HG03442 (cell line): Measurements from ENCODE around the gene TATDN2.

Experiments
- ATAC-seq: cut with Tn5 transposase; IDR thresholded peaks from one replicate; pipeline ENCODE4 v1.9.1; 2021; ENCODE audit warnings: mild to moderate bottlenecking, moderate library complexity; ENCODE audit not compliant: unreplicated experiment

TATDN2 gene

DNA sequence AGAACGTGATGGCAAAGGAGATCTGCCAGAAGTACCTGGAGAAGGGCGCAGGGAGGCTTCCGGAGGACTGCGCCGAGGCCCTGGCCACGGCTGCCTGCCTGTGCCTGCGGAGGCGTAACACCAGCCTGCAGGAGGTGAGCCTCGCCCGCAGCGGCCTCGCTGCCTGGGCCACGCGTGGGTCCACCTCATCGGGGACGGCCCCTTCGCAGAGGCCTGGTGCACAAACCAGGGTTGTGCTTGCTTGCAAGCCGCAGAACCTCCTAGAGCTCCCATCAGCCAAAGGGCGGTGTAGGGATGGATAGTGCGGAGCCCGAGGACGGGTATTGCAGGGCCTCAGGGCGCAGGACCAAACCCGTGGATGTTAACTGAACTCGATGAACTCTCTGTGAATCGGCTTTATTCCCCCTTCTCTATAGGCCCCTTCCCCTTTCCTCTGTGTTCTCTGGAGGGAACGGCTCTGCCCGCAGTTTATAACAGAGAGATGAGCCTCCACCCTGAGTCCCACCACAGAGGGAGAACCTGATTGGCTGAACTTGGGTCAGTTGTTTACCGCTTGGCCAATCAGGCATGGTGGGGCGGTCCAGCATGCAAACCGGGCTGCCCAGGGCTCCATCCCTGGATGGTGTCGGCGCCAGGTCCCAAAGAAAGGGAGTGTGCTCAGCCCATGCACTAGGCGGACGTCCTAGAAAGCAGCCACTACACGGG is 13.6 kb upstream of the TATDN2 start:
- ATAC-seq, result no peak

DNA sequence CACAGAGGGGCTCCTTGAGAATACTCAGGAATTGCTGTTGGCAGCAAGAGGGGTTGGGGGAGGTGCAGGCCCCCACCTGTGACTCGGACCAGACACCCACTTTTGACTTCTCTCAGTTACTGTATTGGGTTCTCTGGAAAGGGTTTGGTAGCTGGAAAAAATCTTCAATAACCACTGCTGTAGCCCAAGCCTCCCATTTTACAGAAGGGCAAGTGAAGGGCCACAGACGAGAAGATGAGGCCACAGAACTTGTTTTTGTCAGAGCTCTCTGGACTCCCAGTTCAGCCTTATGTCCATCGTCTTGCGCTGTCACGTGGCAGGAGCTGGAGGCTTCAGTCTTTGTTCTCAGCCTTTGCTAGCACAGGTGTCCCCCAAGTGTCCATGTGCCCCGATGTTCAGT is 12.7 kb upstream of the TATDN2 start:
- ATAC-seq, result no peak

DNA sequence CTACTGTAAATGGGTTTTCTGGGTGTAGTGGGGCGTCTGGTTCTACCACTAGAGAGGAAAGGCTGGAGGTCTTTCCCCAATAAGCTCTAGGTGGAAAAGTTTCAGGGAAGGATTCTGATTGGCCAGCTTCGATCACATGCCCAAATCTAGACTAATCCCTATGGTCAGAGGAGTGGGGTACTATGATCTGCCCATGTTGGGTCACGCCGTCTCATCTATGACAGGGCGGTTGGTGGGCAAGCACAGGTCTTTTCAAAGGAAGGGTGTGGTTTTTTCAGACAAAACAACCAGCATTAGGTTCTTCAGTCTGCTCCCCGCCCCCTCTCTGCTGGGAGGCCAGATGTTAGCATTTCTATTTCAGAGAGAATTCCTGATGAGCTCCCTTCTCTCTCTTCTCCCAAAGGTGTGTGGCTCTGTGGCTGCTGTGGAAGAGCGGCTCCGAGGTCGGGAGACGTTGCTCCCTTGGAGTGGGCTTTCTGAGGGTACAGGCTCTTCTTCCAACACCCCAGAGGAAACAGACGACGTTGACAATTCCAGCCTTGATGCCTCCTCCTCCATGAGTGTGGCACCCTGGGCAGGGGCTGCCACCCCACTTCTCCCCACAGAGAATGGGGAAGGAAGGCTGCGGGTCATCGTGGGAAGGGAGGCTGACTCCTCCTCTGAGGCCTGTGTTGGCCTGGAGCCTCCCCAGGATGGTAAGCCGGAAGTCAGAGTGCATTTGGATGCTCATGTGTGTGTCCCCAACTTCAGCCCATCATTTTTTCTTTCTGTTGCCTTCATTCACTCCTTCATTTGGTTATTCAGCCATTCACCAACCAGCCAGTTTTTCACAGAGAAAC is 9.7 kb upstream of the TATDN2 start:
- no peak for ATAC-seq

DNA sequence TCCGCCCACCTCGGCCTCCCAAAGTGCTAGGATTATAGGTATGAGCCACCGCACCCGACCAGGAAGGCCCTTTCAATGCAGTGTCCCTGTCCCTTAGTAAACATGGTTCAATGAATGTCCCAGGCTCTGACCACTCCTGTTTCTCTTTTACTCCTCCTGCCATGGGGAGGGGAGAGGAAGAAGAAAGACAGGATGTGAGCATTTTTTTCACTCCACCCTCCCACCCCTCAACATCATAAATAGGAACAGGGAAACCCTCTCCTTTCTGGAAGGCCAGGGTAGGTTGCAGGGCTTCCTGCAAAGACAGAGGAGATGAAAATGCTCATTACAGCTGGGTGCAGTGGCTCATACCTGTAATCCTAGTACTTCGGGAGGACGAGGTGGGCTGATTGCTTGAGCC is 7.5 kb upstream of the TATDN2 start:
- no peak for ATAC-seq

DNA sequence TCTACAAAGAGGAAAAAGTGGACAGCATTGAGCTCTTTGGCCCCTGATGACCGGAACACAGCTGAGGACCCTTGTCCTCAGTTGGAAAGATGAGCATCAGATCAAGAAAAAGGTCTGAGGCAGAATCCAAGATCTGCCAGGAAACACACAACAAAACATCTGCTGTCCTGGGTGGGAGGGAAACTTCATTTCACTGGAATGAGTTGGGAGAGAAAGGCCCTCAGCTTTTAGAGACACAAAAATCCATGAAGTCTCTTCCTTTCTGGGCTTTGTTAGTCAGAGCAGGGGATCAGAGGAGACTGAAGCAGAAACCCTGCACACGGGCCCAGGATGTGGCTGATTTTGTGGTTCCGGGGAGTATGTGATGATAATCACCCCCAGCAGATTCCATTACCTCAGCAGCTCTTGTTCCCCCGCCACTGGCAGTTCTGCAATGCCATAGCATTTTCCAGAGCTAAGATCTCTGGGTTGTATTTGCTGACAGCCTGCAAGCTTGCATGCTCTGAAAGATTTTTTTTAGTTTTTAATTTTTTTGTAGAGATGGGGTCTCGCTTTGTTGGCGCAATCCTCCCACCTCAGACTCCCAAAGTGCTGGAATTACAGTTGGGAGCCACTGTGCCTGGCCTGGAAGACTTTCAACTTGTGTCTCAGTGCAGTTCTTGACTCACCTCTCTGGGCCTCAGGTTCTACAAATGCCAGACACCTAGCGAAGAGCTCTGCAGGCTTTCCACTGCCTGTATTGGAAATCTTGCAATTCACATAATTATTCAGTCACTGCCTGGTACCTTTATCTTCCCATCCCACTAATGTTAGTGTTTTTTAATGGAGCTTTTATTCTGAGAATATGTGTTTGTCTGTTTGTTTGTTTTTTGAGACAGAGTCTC is 5.8 kb upstream of the TATDN2 start:
- no peak for ATAC-seq

DNA sequence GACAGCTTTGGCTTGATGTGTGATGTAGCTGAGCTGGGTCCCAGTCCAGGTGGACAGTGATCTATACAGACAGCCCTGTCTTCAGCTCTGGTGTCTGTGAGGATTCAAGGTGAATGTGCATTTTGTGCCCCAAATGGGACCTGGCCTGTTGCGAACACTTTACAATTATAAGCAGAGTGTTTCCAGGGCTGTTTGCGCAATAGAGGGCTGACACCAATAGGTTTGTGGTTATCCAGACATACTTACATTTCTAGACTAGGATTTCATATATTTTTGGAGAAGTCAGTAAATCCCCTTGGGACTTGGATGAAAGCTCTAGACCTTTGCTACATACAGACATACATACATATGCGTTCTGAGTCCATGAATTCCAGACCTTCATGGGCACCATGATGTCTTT is 4.2 kb upstream of the TATDN2 start:
- no peak for ATAC-seq

DNA sequence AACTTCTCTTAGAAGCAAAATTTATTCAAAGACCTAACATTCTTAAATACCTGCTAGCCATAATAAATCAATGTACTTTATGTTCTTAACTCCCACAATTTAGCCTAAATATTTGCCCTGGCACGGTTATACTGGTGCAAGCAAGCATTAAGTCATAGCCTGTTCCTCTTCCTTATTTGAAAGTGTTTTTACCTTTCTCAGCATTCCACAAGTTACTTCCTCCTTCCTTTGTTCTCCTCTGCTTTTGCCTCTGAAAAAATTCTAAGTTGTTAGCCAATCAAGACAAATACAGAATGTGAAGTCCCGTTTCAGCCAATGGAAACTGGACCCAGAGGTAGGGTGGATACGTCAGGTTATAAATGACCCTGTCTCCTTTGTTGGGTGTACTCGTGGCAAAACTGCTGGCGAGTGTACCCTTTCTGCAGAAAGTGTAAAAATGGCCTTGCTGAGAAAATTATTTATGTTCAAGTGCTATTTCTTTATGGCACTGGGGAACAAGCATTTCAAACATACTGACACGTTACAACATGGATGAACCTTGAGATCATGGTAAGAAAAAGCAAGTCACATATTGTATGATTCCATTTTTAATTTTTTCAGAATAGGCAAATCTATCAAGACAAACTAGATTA is 3.1 kb upstream of the TATDN2 start:
- no peak for ATAC-seq

DNA sequence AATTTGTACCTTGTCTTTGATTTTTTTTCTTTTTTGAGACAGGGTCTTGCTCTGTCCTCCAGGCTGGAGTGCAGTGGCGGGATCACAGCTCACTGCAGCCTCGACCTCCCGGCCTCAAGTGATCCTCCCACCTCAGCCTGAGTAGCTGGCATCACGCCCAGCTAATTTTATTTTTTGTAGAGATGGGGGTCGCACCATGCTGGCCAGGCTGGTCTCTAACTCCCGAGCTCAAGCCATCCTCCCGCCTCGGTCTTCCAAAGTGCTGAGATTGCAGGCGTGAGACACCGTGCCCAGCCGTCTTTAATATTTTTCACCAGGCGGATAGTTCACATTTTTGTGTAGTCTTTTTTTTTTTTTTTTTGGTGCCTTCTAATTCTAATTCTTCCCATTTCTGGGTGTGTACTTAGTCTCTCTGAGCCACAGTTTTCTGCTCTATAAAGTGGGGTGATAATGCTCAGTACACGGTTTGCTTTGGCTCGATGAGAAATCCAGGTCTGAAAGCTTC is 528 bp upstream of the TATDN2 start:
- ATAC-seq, result no peak

DNA sequence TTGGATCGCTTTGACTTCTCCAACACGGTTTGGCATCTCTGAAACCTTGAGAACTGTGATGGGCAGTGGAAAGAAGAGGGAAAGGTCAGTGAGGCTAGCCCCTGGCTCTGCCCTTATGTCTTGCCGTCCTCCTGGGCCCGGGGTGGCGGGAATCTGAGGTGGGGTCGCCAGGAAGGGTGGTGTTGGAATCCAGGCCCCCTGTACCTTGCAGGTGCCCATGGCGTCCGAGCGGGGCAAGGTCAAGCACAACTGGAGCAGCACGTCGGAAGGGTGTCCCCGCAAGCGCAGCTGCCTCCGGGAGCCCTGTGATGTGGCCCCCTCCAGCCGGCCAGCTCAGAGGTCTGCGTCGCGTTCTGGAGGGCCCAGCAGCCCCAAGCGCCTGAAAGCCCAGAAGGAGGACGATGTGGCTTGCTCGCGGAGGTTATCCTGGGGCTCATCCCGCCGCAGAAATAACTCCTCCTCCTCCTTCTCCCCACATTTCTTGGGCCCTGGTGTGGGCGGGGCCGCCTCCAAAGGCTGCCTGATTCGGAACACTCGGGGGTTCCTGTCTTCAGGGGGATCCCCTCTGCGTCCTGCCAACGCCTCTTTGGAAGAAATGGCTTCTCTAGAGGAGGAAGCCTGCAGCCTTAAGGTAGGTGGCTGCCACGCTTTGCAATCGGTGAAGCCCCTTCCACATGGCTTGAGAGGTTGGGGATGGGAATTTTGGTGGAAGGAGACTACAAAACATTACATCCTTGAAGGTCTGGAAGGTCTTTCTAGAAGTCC is 907 bp downstream of the TATDN2 start:
- ATAC-seq, result no peak

DNA sequence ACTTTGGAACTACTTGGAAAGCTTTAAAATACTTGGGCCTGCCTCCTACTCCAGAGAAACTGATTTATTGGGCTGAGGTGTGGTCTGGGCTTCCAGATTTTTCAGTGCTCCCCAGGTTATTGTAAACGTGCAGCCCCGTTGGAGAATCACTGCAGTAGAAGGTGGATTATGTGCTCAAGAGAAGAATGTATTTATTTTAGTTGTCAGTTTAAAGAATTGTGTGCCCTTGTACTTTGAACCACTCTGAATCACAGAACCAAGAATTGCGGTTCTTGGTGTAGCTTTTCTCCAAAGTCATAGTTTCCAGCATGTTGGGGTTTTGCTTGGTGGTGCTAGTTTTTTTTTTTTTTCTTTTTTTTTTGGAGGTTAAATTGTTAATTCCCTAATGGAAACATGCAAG is 1.6 kb downstream of the TATDN2 start:
- no peak for ATAC-seq

DNA sequence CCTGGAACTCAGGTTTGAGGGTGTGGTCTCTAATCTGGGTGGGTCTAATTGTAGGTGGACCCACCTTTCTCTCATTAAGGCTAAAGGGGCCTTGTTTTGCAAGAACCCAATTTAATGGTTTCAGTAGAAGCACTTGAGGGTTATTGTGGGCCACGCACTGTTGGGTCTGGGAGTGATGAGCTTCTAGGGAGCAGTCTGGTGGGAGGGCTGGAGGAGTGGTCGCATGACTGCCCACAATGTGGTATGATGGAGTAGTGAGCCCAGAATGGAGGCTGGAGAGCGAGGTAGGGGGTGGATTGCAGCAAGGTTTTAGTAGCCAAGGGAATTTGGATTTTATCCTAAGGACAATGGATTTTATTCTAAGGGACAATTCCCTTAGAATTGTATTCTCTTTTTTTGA is 2.7 kb downstream of the TATDN2 start:
- ATAC-seq, result no peak

DNA sequence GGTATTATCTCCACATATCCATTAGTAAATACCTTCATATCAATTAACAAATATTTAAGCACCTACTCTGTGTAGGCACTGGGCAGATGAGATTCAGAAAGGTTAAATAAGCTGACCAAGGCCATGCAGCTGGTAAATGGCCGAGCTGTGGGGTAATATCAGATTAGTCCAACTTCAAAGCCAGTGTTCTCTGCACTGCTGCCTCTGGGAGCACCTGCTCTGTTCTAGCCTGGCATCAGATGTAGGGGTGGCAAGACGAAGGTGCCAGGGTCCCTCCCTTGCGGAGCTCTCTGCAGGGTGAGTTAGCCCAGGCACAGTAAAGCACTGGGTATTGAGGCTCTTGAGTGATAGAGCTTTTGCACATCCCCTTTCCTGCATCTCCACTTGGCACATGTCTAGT is 5.5 kb downstream of the TATDN2 start:
- no peak for ATAC-seq

DNA sequence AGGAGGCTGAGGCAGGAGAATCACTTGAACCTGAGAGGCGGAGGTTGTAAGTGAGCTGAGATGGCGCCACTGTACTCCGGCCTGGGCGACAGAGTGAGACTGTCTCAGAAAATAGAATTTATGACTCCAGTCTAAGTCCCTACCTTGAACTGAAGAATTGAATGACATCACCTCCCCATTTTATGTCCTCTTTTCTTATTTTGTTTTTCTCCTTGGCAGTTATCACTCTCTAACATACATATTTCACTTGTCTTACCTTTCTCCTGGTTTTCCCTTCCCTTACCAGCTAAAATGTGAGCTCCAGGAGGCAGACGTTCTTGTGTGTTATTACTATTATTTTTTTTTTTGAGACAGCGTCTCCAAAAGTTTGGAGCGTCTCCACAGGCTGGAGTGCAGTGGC is 7.6 kb downstream of the TATDN2 start:
- no peak for ATAC-seq

DNA sequence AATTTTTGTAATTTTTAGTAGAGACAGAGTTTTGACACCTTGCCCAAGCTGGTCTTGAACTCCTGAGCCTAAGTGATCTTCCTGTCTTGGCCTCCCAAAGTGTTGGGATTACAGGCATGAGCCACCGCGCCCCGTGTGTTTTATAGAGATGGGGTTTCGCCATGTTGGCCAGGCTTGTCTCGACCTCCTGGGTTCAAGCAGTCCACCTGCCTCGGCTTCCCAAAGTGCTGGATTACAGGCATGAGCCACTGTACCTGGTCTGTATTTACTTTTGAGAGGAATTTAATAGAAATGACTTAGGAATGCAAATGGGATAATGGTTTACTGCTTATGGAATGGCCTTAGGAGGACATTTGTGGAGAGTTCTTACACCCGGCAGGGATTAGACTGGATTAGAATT is 10.8 kb downstream of the TATDN2 start:
- no peak for ATAC-seq

DNA sequence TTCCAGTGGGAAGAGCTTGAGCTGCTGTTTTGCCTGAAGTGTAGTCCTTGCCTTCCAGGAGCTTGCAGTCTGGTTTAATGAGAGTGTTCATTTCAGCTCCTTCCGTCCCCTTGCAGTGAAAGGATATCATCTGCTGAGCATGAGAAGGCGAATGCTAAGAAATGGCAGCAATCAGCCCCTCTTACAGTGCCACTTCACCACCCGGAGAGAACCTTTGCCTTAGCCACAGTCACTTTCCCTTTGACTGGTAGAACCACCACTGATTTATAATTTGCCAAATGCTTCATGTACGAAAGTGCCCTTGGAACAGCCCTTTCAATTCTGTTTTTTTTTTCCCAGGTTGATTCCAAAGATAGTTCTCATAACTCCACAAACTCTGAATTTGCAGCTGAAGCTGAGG is 11.5 kb downstream of the TATDN2 start:
- ATAC-seq, result no peak

DNA sequence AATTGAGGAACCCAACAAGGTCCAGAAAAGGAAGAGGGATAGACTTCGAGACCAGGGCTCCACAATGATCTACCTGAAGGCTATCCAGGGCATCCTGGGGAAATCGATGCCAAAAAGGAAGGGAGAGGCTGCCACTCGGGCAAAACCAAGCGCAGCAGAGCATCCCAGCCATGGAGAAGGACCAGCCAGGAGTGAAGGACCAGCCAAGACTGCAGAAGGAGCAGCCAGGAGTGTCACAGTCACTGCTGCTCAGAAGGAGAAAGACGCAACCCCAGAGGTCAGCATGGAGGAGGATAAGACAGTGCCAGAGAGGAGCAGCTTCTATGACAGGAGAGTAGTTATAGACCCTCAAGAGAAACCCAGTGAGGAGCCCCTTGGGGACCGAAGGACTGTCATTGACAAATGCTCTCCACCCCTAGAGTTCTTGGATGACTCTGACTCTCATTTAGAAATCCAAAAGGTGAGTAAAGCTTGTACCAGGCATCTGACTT is 12.0 kb downstream of the TATDN2 start:
- ATAC-seq, result no peak

DNA sequence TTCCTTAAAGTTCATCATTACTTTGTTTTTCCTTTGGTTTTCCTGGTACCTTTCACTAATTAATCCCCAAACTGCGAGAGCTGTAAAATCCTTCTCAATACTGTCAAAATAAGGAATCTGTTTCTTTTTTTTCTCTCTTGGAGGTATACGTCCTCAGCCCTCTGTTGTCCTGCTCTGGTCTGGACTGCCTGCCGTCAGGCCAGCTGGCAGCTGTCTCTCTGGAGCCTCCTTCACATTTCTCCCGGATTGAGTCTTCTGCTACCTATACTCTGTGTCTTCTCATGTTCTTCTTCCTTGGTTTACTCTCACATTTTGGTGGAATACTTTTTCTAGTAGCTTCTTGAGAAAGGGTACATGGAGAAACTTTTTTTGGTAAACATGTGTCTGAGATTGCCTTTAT is 13.8 kb downstream of the TATDN2 start:
- no peak for ATAC-seq

DNA sequence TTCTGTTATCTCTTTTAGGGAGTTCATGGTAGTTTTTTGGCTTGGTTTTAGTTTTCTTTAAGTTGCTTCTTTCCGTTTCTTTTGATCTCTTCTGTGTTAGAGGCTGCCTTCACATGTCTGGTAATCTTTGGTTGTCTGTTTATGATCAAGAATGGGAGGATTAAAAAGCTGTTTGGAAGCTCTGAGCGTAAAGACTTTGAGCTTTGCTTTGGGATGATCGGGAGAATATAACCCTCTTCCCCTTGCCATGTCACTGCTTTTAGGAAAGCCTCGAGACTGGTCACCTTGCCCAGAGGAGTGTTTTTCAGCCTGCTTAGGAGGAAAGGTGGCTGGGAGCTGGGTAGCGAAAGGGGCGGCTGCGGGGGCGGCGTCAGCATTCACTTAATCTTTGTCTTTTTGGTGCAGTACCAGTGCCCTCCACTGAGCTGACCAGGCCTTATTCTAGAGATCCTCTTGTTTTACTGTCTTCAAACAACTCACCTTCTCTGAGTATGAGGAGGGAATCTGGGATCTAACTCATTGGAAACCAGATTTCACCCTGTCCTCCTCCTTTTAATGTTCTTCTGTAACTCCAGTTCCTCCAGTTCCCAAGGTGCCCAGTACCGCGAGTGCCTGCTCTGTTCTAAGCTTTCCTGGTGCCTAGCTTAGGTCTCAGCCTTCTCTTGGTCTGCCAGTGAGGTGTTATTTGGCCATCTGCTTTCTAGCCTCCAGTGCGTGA is 15.5 kb downstream of the TATDN2 start:
- no peak for ATAC-seq

DNA sequence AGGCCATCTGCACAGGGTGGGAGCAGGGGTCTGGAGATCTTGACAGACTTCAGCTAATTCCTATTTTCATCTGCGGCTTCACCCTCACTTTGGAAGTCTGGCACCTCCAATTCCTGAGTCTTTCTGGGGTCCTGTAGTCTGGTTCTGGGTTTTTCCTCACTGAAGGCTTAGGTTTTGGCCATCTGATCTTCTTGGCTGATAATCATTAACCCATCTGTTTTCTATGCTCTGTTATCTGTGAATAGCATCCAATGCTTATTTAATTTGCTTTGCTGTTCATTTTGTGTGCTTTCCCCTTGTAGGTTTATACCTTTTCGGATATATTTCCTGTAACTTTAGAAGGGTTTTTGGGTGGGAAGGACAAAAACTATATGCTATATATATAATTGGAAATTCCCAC is 17.6 kb downstream of the TATDN2 start:
- no peak for ATAC-seq
